PFSK-1 (cell line): ENCODE results near the gene HOXC6.

Experiments
- POLR2AphosphoS5 ChIP-seq: IDR thresholded peaks from 2 replicates; pipeline ENCODE4 v1.6.1; 2012; ENCODE audit warnings: low read depth, mild to moderate bottlenecking, control low read depth, low read length, moderate library complexity
- REST ChIP-seq, 2 experiments: IDR thresholded peaks; 2 replicates each; pipeline versions ENCODE4 v1.6.1 to v1.8.0; 2011 to 2012; ENCODE audit warnings: low read depth in 2 of 2, low read length in 2 of 2, control low read depth in 1 of 2, inconsistent platforms in 1 of 2, mild to moderate bottlenecking in 1 of 2, moderate library complexity in 1 of 2; ENCODE audit not compliant: insufficient read depth in 1 of 2
- SIN3A ChIP-seq: IDR thresholded peaks from 2 replicates; pipeline ENCODE4 v1.6.1; 2012; ENCODE audit warnings: mild to moderate bottlenecking, low read length, moderate library complexity, borderline replicate concordance; ENCODE audit not compliant: insufficient read depth
- TAF1 ChIP-seq: IDR thresholded peaks from 2 replicates; pipeline ENCODE4 v1.6.1; 2012; ENCODE audit warnings: low read length, control low read depth, borderline replicate concordance; ENCODE audit not compliant: insufficient read depth

- TF ChIP-seq POLR2AphosphoS5 (no peak), TAF1 (no peak), SIN3A (no peak), REST (IDR thresholded peaks at IDR 0.05; ENCODE audit: insufficient read depth in 1 of 2, low read depth in 2 of 2, low read length in 2 of 2) (no peak)
Measured at GRCh38 chr12:54040648-54041047, 12.4 kb downstream of the HOXC6 start.
